Mesendoderm (in vitro differentiated cells): ENCODE results near the gene MBD6.

Experiments used
- DNase-seq: peaks from one replicate; pipeline ENCODE4 v3.0.0; 2013
- H2AK5ac ChIP-seq: 2 replicates; pipeline ENCODE4 v1.6.1; 2013; ENCODE audit warnings: low read length, inconsistent platforms
- H2BK120ac ChIP-seq: 2 replicates; pipeline ENCODE4 v1.6.1; 2013; ENCODE audit warnings: low read depth, mild to moderate bottlenecking, low read length, moderate library complexity, mixed read lengths
- H2BK15ac ChIP-seq: replicated peaks from 2 replicates; pipeline ENCODE4 v1.6.1; 2013; ENCODE audit warnings: low read depth, mild to moderate bottlenecking, moderate library complexity
- H2BK5ac ChIP-seq: 2 replicates; pipeline ENCODE4 v1.6.1; 2013; ENCODE audit warnings: low read length, inconsistent platforms
- H3K18ac ChIP-seq: 2 replicates; pipeline ENCODE4 v1.6.1; 2013; ENCODE audit warnings: mild to moderate bottlenecking, low read length, mixed read lengths
- H3K23ac ChIP-seq: one replicate; pipeline ENCODE4 v1.6.1; 2013; ENCODE audit warnings: low read length
- H3K27ac ChIP-seq: 2 replicates; pipeline ENCODE4 v1.5.1; 2013; ENCODE audit warnings: low read depth, mild to moderate bottlenecking, inconsistent platforms, low read length, moderate library complexity
- H3K27me3 ChIP-seq: 2 replicates; pipeline ENCODE4 v1.6.1; 2013; ENCODE audit warnings: low read length, control low read depth, mild to moderate bottlenecking, inconsistent platforms; ENCODE audit not compliant: insufficient read depth, poor library complexity
- H3K36me3 ChIP-seq: 2 replicates; pipeline ENCODE4 v1.6.1; 2013; ENCODE audit warnings: low read length, inconsistent platforms; ENCODE audit not compliant: control insufficient read depth, insufficient read depth
- H3K4ac ChIP-seq: one replicate; pipeline ENCODE4 v1.6.1; 2013; ENCODE audit warnings: low read depth, mild to moderate bottlenecking, low read length, moderate library complexity
- H3K4me1 ChIP-seq: 2 replicates; pipeline ENCODE4 v1.6.1; 2013; ENCODE audit warnings: low read depth, low read length, inconsistent platforms; ENCODE audit not compliant: control insufficient read depth
- H3K4me2 ChIP-seq: 2 replicates; pipeline ENCODE4 v1.6.1; 2013; ENCODE audit warnings: low read length
- H3K4me3 ChIP-seq: 2 replicates; pipeline ENCODE4 v1.5.1; 2013; ENCODE audit warnings: mild to moderate bottlenecking, low read length
- H3K56ac ChIP-seq: one replicate; pipeline ENCODE4 v1.6.1; 2013; ENCODE audit warnings: low read length
- H3K79me1 ChIP-seq: 2 replicates; pipeline ENCODE4 v1.6.1; 2013; ENCODE audit warnings: low read length, inconsistent platforms
- H3K79me2 ChIP-seq: 2 replicates; pipeline ENCODE4 v1.6.1; 2013; ENCODE audit warnings: mild to moderate bottlenecking, low read length; ENCODE audit not compliant: control insufficient read depth, insufficient read depth
- H3K9ac ChIP-seq: 2 replicates; pipeline ENCODE4 v1.6.1; 2013; ENCODE audit warnings: low read length, inconsistent platforms
- H4K5ac ChIP-seq: one replicate; pipeline ENCODE4 v1.6.1; 2013; ENCODE audit warnings: low read length
- H4K8ac ChIP-seq: one replicate; pipeline ENCODE4 v1.6.1; 2013; ENCODE audit warnings: low read depth, mild to moderate bottlenecking, control low read depth, low read length, moderate library complexity
- WGBS: extraction: QIAGEN DNeasy Blood & Tissue Kit; methylation state at CpG from one replicate; pipeline ENCODE4 v1.1.7; 2013; ENCODE audit warnings: low lambda C conversion rate, missing lambda C conversion rate; ENCODE audit not compliant: insufficient coverage; ENCODE audit errors: extremely low coverage; 5-methylcytosine and 5-hydroxymethylcytosine counted together

MBD6 gene

DNA sequence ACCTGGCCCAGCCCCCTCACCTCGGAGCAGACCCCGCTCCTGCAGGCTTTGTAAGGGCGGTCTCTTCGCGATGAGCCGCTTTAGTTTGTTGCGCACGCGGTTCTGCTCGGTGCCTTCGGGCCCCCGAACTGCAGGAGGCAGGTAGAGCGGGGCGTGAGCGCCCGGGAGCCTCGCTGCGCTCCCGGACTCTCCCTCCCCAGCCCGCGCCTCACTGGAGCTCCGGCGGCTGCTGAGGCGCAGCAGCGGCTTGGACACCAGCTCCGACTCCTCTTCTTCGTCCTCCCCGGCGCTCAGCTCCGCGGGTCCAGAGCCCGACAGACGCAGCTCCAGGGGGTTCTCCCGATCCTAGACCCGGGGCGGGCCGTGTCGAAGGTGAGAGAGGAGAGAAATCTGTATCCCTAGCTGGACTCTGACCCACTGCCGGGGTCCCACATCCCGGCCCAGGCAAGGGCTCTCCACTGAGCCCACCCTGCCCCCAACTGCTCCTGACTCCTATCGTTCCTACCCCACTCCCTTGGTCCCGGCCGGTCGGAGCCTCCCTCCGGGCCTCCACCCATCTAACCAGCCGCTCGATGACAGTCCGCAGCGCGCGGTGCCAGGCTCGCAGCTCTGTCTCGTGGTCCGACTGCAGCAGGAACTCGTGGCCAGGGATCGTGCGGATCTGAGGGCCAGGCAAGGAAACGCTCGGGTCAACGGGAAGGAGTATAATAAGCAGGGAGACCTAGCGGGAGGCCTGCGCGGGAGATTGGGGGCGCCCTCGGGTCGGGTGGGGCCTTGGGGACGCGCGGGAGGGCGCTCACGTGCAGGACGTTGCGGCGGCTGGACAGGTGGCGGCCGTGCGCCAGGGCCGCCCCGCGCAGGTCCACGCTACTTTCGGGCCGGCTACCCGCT, 47.1 kb upstream of the MBD6 start:
- no peaks in the 10 kb centered on the region for H3K36me3 ChIP-seq
- H4K8ac ChIP-seq: no peak overlapping the region
- H3K4ac ChIP-seq: no peak overlapping the region
- no peak overlapping the region for H2BK15ac ChIP-seq
- peak overlapping the region; percentile 59 for H3K4me2 ChIP-seq
- peaks cover 25% of the 10 kb centered on the region for H3K27me3 ChIP-seq
- H3K79me1 ChIP-seq: no peaks in the 10 kb centered on the region
- no peak overlapping the region for H4K5ac ChIP-seq
- no peak overlapping the region for H2BK120ac ChIP-seq
- no peak overlapping the region for H3K4me3 ChIP-seq
- no CpG with 5 or more reads among the region's 84 CpGs for WGBS
- peak overlapping the region; percentile 33 for H3K9ac ChIP-seq
- H2BK5ac ChIP-seq: no peak overlapping the region
- no peak overlapping the region for H3K27ac ChIP-seq
- no peak overlapping the region for H2AK5ac ChIP-seq
- H3K4me1 ChIP-seq: peaks cover 8% of the 10 kb centered on the region
- no peak overlapping the region for H3K23ac ChIP-seq
- no peak overlapping the region for H3K18ac ChIP-seq
- H3K56ac ChIP-seq: peak overlapping the region; percentile 58
- H3K79me2 ChIP-seq: no peaks in the 10 kb centered on the region
- DNase-seq: no peak

DNA sequence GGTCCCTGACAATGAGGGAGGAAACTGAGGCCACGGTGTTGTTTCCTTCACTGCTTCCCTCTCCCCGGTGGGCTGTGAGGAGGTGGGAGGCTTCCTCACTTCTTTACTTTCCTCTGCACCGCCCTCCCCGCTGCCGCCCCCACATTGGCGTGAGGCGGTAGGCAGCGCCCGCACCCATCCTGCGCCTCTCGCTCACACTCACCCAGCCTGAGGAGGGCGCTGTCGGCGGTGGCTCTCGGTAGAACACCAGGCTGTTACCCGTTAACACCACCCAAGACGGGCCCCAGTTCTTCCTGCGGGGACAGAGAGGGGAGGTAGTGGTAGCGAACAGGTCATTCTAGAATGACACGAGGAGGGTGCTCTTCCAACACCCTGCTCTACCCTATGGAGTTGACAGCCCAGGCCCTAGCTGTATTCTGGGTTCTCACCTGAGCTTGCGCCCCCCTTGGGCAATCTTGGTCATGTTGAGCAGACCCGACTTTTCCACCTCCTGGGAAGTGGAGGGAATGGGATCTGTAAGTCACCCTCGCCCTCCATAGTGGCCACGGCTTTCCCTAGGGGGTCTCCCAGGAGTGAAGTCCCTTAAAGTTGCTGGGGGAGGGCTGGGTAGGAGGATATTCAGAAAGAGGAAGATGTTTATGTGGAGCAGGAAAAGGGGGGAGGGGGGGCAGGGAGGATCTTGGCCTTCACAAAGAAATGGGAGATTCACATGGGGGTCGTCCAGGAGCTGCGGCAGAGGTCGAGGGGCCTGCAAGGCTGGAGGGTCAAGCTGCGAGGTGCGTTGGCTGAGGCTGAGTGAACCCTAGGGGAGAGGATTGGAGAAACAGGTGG, 46.2 kb upstream of the MBD6 start:
- no peak overlapping the region for H3K9ac ChIP-seq
- no peak overlapping the region for H4K5ac ChIP-seq
- H3K56ac ChIP-seq: peak overlapping the region; percentile 58
- peaks cover 8% of the 10 kb centered on the region for H3K4me1 ChIP-seq
- no peak for DNase-seq
- no peak overlapping the region for H3K4me3 ChIP-seq
- H3K27ac ChIP-seq: no peak overlapping the region
- no peak overlapping the region for H2BK120ac ChIP-seq
- H3K23ac ChIP-seq: no peak overlapping the region
- no peaks in the 10 kb centered on the region for H3K36me3 ChIP-seq
- H3K27me3 ChIP-seq: peaks cover 25% of the 10 kb centered on the region
- peak overlapping the region; percentile 59 for H3K4me2 ChIP-seq
- H2BK15ac ChIP-seq: no peak overlapping the region
- no peak overlapping the region for H4K8ac ChIP-seq
- H3K79me1 ChIP-seq: no peaks in the 10 kb centered on the region
- no peak overlapping the region for H2BK5ac ChIP-seq
- no CpG with 5 or more reads among the region's 29 CpGs for WGBS
- no peak overlapping the region for H2AK5ac ChIP-seq
- no peaks in the 10 kb centered on the region for H3K79me2 ChIP-seq
- H3K18ac ChIP-seq: no peak overlapping the region
- H3K4ac ChIP-seq: no peak overlapping the region

DNA sequence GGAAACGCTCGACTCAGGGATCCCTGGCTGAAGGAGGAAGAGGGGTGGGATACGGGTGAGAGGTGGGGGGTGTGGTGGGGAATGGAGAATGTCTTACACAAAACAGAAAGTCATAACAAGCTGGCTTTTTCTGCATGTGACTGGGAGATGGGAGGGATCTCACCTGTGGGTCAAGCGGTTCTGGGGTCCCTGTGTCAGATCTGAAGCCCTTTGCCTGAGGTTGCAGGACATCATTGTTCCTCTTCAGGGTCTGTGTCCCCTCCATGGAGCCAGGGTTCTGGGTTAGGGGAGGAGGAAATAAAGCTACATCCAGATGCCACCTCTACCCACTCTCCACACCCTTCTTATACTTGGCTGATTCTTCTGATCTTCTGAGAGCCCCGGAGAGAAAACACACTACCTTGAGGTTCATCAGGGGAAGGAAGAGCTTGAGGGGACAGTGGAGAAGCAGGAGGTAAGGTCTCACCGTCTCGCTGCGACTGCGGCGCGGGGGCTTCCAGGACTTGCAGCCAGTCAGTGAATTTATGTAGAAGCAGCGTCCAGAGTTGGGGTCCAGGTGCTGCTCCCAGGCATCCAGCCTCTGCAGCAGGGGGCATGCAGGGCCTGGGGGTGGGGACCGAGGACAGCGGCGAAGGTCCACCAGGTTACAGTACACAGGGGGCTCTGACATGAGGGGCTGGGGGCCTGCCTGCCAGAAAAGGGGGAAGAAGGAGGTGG, 45.5 kb upstream of the MBD6 start:
- no peaks in the 10 kb centered on the region for H3K79me2 ChIP-seq
- peaks cover 8% of the 10 kb centered on the region for H3K4me1 ChIP-seq
- no peak overlapping the region for H2AK5ac ChIP-seq
- H3K36me3 ChIP-seq: no peaks in the 10 kb centered on the region
- no CpG with 5 or more reads among the region's 15 CpGs for WGBS
- no peak overlapping the region for H3K23ac ChIP-seq
- H2BK120ac ChIP-seq: no peak overlapping the region
- H4K8ac ChIP-seq: no peak overlapping the region
- no peak overlapping the region for H3K4me3 ChIP-seq
- DNase-seq: no peak
- H3K27me3 ChIP-seq: peaks cover 25% of the 10 kb centered on the region
- H3K56ac ChIP-seq: peak overlapping the region; percentile 57
- H4K5ac ChIP-seq: no peak overlapping the region
- H3K9ac ChIP-seq: peak overlapping the region; percentile 47
- H3K4ac ChIP-seq: no peak overlapping the region
- no peak overlapping the region for H3K27ac ChIP-seq
- no peak overlapping the region for H2BK5ac ChIP-seq
- no peaks in the 10 kb centered on the region for H3K79me1 ChIP-seq
- H3K18ac ChIP-seq: peak overlapping the region; percentile 33
- no peak overlapping the region for H3K4me2 ChIP-seq
- no peak overlapping the region for H2BK15ac ChIP-seq

DNA sequence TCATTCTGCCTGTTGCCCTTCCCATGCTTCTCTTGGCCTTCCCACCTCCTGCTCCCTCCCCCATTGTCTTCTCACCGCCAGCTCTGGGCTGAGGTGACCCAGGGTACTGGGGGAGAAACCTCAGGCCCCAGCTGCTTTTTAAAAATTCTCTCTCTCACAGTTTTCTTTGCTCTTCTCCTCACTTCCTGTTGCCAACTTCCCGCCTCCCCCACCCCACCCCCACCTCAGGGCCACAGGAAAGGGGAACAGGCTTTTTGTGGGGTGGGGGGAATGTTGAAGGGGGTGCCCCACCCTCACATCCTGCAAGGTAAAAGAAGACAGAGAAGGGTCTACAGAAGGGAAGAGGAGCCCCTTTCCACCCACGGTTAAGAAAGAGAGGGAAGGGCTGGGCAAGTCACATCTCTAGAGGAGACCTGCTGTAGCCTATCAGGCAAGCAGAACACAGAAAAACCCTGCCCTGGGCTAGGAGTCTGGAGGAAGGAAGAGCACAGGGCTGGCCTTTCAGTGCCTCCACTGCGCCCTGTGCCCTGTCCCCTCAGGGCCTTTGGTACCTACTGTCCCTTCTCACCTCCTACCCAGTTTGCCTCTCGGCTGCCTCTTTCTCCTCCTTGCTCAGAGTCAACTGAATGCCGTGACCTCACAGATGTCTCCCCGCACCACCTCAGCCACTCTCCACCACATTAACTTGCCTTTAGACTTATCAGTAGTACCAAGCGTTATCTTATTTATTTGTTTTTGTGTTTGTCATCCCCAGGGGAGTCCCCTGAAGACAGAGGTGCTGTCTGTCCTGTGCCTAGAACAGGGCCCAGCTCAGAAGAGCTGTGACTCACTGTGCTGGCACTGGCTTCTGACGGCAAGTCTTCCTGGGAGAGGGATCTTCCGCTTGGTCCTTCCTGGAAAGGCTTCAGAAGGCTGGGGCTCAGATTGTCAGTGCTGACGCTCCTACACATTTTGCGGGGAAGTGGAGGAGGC, 44.6 kb upstream of the MBD6 start:
- Histone ChIP-seq H3K4me3 (no peak overlapping the region), H3K9ac (peak overlapping the region; percentile 47), H4K8ac (no peak overlapping the region), H3K27me3 (peaks cover 25% of the 10 kb centered on the region), H2AK5ac (no peak overlapping the region), H3K23ac (no peak overlapping the region), H4K5ac (no peak overlapping the region), H3K4me1 (peaks cover 8% of the 10 kb centered on the region), H3K18ac (peak overlapping the region; percentile 33), H3K4ac (no peak overlapping the region), H2BK15ac (no peak overlapping the region), H3K27ac (no peak overlapping the region), H2BK120ac (no peak overlapping the region), H3K36me3 (no peaks in the 10 kb centered on the region), H3K4me2 (no peak overlapping the region), H2BK5ac (no peak overlapping the region), H3K56ac (peak overlapping the region; percentile 57), H3K79me1 (no peaks in the 10 kb centered on the region), H3K79me2 (no peaks in the 10 kb centered on the region)
- no CpG with 5 or more reads among the region's 12 CpGs for WGBS
- no peak for DNase-seq

DNA sequence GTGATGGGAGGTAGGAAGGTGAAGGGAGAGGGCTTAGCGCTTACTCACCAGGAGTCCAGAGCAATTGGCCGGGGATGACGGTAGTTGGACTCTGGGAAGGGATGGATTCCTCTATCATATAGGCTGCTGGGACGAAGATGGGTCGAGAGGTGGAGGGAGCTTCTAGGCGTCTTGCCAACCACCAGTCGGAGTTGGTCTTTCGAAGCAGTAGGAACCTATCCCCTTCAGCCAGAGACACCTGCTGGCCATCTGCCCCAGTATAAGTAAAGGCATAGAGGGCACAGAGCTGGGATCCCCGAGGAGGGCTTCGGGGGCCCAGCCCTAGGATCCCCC, 43.6 kb upstream of the MBD6 start:
- Histone ChIP-seq H3K36me3 (no peaks in the 10 kb centered on the region), H4K8ac (no peak overlapping the region), H2AK5ac (no peak overlapping the region), H3K4me1 (peaks cover 8% of the 10 kb centered on the region), H3K18ac (no peak overlapping the region), H2BK15ac (no peak overlapping the region), H3K56ac (no peak overlapping the region), H3K27ac (no peak overlapping the region), H3K27me3 (peaks cover 18% of the 10 kb centered on the region), H3K79me2 (no peaks in the 10 kb centered on the region), H3K9ac (no peak overlapping the region), H3K23ac (no peak overlapping the region), H3K4me2 (no peak overlapping the region), H3K79me1 (no peaks in the 10 kb centered on the region), H3K4me3 (no peak overlapping the region), H2BK5ac (no peak overlapping the region), H4K5ac (no peak overlapping the region), H2BK120ac (no peak overlapping the region), H3K4ac (no peak overlapping the region)
- no peak for DNase-seq
- no CpG with 5 or more reads among the region's 10 CpGs for WGBS
